HCT116 (cell line): ENCODE measurements around the gene TENM4.

Experiments
- ATF3 ChIP-seq: IDR thresholded peaks from 2 replicates; pipeline ENCODE4 v1.6.1; 2012
- CEBPB ChIP-seq: IDR thresholded peaks from 2 replicates; pipeline ENCODE4 v1.6.1; 2012; ENCODE audit warnings: low read depth
- CTCF ChIP-seq, 3 experiments: fragments of 200-600 bp in 1 of 3; sonication (generic) in 1 of 3; IDR thresholded peaks in 2 of 3; conservative IDR thresholded peaks in 1 of 3; 2 replicates each; pipeline ENCODE4 v1.5.1; 2012 to 2017; ENCODE audit warnings: low read depth in 2 of 3, low read length in 2 of 3, antibody characterized with exemption in 1 of 3, borderline replicate concordance in 1 of 3, control low read depth in 1 of 3, mild to moderate bottlenecking in 1 of 3, mixed read lengths in 1 of 3, mixed run types in 1 of 3, moderate library complexity in 1 of 3; ENCODE audit not compliant: insufficient read depth in 1 of 3
- EZH2 ChIP-seq: fragments of 200-600 bp; sonication (generic); IDR thresholded peaks from 2 replicates; pipeline ENCODE4 v1.6.1; 2017; ENCODE audit warnings: antibody characterized with exemption, mixed run types
- JUND ChIP-seq: IDR thresholded peaks from 2 replicates; pipeline ENCODE4 v1.6.1; 2012
- MAX ChIP-seq: IDR thresholded peaks from 2 replicates; pipeline ENCODE4 v1.6.1; 2012
- POLR2A ChIP-seq: IDR thresholded peaks from 2 replicates; pipeline ENCODE4 v1.7.0; 2011; ENCODE audit warnings: borderline replicate concordance; ENCODE audit not compliant: insufficient read depth, insufficient read length; ENCODE audit errors: extremely low read depth
- POLR2AphosphoS5 ChIP-seq: IDR thresholded peaks from 2 replicates; pipeline ENCODE4 v1.6.1; 2011; ENCODE audit warnings: mild to moderate bottlenecking, low read depth, low read length, moderate library complexity
- REST ChIP-seq: IDR thresholded peaks from 2 replicates; pipeline ENCODE4 v1.6.1; 2012; ENCODE audit warnings: low read depth
- SP1 ChIP-seq: IDR thresholded peaks from 2 replicates; pipeline ENCODE4 v1.6.1; 2012; ENCODE audit warnings: low read depth
- SRF ChIP-seq: IDR thresholded peaks from 2 replicates; pipeline ENCODE4 v1.6.1; 2012; ENCODE audit warnings: low read depth
- ZNF274 ChIP-seq: fragments of 200-500 bp; sonication (Bioruptor generic); IDR thresholded peaks from 2 replicates; pipeline ENCODE4 v1.6.1; 2014; ENCODE audit warnings: mild to moderate bottlenecking, low read depth, low read length, inconsistent platforms

- TF ChIP-seq CTCF (IDR thresholded peaks at IDR 0.05 in 2 of 3, conservative IDR thresholded peaks at IDR 0.05 in 1 of 3; ENCODE audit: borderline replicate concordance in 1 of 3, insufficient read depth in 1 of 3, low read depth in 2 of 3, low read length in 2 of 3) (peak; percentile 82 to 94 (median 93)), EZH2 (no peak), POLR2A (no peak), ATF3 (peak; percentile 77), CEBPB (no peak), JUND (peak; percentile 70), ZNF274 (no peak), POLR2AphosphoS5 (no peak), SRF (0 out of 2 replicates have a peak, but pooled peaks have one; percentile 34), SP1 (0 out of 2 replicates have a peak, but pooled peaks have one; percentile 8), MAX (no peak), REST (no peak)
These were observed 725.1 kb downstream of the TENM4 start for GRCh38 chr11:78715639-78716311.
